PFSK-1 (cell line): ENCODE measurements around the gene OR4D2.

Experiments
- FOXP2 ChIP-seq: optimal IDR thresholded peaks from 2 replicates; pipeline ENCODE3; 2011; ENCODE audit warnings: borderline replicate concordance, control low read depth, inconsistent platforms; ENCODE audit not compliant: insufficient read depth; ENCODE audit errors: extremely low read length, extremely low read depth
- POLR2AphosphoS5 ChIP-seq: IDR thresholded peaks from 2 replicates; pipeline ENCODE4 v1.6.1; 2012; ENCODE audit warnings: low read depth, mild to moderate bottlenecking, control low read depth, low read length, moderate library complexity
- SIN3A ChIP-seq: IDR thresholded peaks from 2 replicates; pipeline ENCODE4 v1.6.1; 2012; ENCODE audit warnings: mild to moderate bottlenecking, low read length, moderate library complexity, borderline replicate concordance; ENCODE audit not compliant: insufficient read depth
- TAF1 ChIP-seq: IDR thresholded peaks from 2 replicates; pipeline ENCODE4 v1.6.1; 2012; ENCODE audit warnings: low read length, control low read depth, borderline replicate concordance; ENCODE audit not compliant: insufficient read depth
- TF ChIP-seq, protein P1 (sequence below), 2 experiments: IDR thresholded peaks; 2 replicates each; pipeline versions ENCODE4 v1.6.1 to v1.8.0; 2011 to 2012; ENCODE audit warnings: low read depth in 2 of 2, low read length in 2 of 2, control low read depth in 1 of 2, inconsistent platforms in 1 of 2, mild to moderate bottlenecking in 1 of 2, moderate library complexity in 1 of 2; ENCODE audit not compliant: insufficient read depth in 1 of 2

Gene OR4D2

GRCh38 chr17:58148609-58149008 lies 18.2 kb upstream of the OR4D2 start:
- TF ChIP-seq FOXP2, result no peak
- TF ChIP-seq TAF1, result no peak
- TF ChIP-seq, protein P1, sequence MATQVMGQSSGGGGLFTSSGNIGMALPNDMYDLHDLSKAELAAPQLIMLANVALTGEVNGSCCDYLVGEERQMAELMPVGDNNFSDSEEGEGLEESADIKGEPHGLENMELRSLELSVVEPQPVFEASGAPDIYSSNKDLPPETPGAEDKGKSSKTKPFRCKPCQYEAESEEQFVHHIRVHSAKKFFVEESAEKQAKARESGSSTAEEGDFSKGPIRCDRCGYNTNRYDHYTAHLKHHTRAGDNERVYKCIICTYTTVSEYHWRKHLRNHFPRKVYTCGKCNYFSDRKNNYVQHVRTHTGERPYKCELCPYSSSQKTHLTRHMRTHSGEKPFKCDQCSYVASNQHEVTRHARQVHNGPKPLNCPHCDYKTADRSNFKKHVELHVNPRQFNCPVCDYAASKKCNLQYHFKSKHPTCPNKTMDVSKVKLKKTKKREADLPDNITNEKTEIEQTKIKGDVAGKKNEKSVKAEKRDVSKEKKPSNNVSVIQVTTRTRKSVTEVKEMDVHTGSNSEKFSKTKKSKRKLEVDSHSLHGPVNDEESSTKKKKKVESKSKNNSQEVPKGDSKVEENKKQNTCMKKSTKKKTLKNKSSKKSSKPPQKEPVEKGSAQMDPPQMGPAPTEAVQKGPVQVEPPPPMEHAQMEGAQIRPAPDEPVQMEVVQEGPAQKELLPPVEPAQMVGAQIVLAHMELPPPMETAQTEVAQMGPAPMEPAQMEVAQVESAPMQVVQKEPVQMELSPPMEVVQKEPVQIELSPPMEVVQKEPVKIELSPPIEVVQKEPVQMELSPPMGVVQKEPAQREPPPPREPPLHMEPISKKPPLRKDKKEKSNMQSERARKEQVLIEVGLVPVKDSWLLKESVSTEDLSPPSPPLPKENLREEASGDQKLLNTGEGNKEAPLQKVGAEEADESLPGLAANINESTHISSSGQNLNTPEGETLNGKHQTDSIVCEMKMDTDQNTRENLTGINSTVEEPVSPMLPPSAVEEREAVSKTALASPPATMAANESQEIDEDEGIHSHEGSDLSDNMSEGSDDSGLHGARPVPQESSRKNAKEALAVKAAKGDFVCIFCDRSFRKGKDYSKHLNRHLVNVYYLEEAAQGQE (IDR thresholded peaks at IDR 0.05; ENCODE audit: insufficient read depth in 1 of 2, low read depth in 2 of 2, low read length in 2 of 2), result no peak
- TF ChIP-seq SIN3A, result no peak
- TF ChIP-seq POLR2AphosphoS5, result no peak

GRCh38 chr17:58150394-58150793 lies 16.4 kb upstream of the OR4D2 start:
- TF ChIP-seq TAF1 (no peak), FOXP2 (no peak), POLR2AphosphoS5 (no peak), SIN3A (no peak)
- TF ChIP-seq, protein P1 (IDR thresholded peaks at IDR 0.05; ENCODE audit: insufficient read depth in 1 of 2, low read depth in 2 of 2, low read length in 2 of 2), result no peak

DNA sequence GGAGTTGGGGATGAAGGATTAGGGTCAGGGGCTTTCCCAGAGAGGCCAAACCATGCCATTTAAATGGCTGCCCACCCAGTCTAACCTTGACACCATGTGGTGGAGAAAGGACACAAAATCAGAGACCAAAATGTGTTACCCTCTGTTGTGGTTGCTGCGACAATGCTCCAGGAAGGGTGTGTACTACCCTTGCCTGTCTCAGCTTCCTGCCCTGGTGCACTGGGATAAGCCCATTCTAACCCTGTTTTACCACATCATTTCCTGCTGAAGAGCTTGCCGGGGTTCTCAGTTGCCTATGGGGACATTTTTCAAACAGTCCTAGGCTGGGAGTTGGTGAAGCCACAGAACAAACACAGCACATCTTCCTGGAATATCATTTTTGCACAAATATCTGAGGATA lies 13.7 kb upstream of the OR4D2 start:
- TF ChIP-seq, protein P1 (IDR thresholded peaks at IDR 0.05; ENCODE audit: insufficient read depth in 1 of 2, low read depth in 2 of 2, low read length in 2 of 2), result no peak
- no peak for TF ChIP-seq TAF1
- TF ChIP-seq POLR2AphosphoS5, result no peak

- TF ChIP-seq SIN3A (no peak), TAF1 (no peak), POLR2AphosphoS5 (no peak), FOXP2 (no peak)
- TF ChIP-seq, protein P1 (IDR thresholded peaks at IDR 0.05; ENCODE audit: insufficient read depth in 1 of 2, low read depth in 2 of 2, low read length in 2 of 2), result no peak
Observed at GRCh38 chr17:58153671-58154070, 13.1 kb upstream of the OR4D2 start.
